ENCODE measurements around the gene MAGI2.

MAGI2 gene

GRCh38 chr7:79241288-79242060, 212.0 kb downstream of the MAGI2 start:
- no peak for DNase-seq

- DNase-seq, result no peak
Measured at GRCh38 chr7:79240413-79240812, 213.1 kb downstream of the MAGI2 start.

GRCh38 chr7:79236352-79237028, 217.0 kb downstream of the MAGI2 start:
- DNase-seq, result no peak

- DNase-seq, result no peak
Measured at GRCh38 chr7:79227044-79227443, 226.4 kb downstream of the MAGI2 start.

GRCh38 chr7:79221211-79221610, 232.3 kb downstream of the MAGI2 start:
- DNase-seq, result no peak

- DNase-seq, result no peak
Measured at GRCh38 chr7:79217976-79218626, 235.4 kb downstream of the MAGI2 start.

GRCh38 chr7:79217468-79217867, 236.0 kb downstream of the MAGI2 start:
- no peak for DNase-seq

- no peak for DNase-seq
Measured at GRCh38 chr7:79216236-79216635, 237.2 kb downstream of the MAGI2 start.

- no peak for DNase-seq
Measured at GRCh38 chr7:79212334-79212733, 241.1 kb downstream of the MAGI2 start.

- DNase-seq, result no peak
Measured at GRCh38 chr7:79211724-79212123, 241.7 kb downstream of the MAGI2 start.

- no peak for DNase-seq
Measured at GRCh38 chr7:79199961-79200360, 253.5 kb downstream of the MAGI2 start.

GRCh38 chr7:79199266-79199665, 254.2 kb downstream of the MAGI2 start:
- no peak for DNase-seq

GRCh38 chr7:79185605-79186004, 267.9 kb downstream of the MAGI2 start:
- DNase-seq, result no peak

GRCh38 chr7:79182283-79182682, 271.2 kb downstream of the MAGI2 start:
- DNase-seq, result no peak

GRCh38 chr7:79180533-79180932, 272.9 kb downstream of the MAGI2 start:
- no peak for DNase-seq

GRCh38 chr7:79176859-79177477, 276.5 kb downstream of the MAGI2 start:
- DNase-seq, result no peak

- DNase-seq, result no peak
Measured at GRCh38 chr7:79175374-79175773, 278.1 kb downstream of the MAGI2 start.

- no peak for DNase-seq
Measured at GRCh38 chr7:79165225-79165624, 288.2 kb downstream of the MAGI2 start.

- DNase-seq, result no peak
Measured at GRCh38 chr7:79159040-79159664, 294.3 kb downstream of the MAGI2 start.

- no peak for DNase-seq
Measured at GRCh38 chr7:79157281-79157680, 296.2 kb downstream of the MAGI2 start.

- DNase-seq, result no peak
Measured at GRCh38 chr7:79149831-79150230, 303.6 kb downstream of the MAGI2 start.

- DNase-seq, result no peak
Measured at GRCh38 chr7:79142706-79143105, 310.8 kb downstream of the MAGI2 start.

GRCh38 chr7:79141252-79141651, 312.2 kb downstream of the MAGI2 start:
- DNase-seq, result no peak

All from activated naive CD4-positive, alpha-beta T cell (primary cell).